H1 (cell line): Measurements from ENCODE around the gene PHGDH. TPM values are rescaled to one million over a fixed set of nuclear protein-coding genes. Genes with fewer than 3 reads are reported as not detected.
A peak's percentile ranks its signal among the peaks of the same experiment; 100 is the strongest.

Source experiments
- ASH2L ChIP-seq: fragments of 200-600, 300-600 bp; sonication (generic); IDR thresholded peaks from one replicate; pipeline ENCODE4 v1.7.1; 2017; ENCODE audit warnings: low read length
- BACH1 ChIP-seq: IDR thresholded peaks from 2 replicates; pipeline ENCODE4 v1.6.1; 2012; ENCODE audit warnings: low read length, improper control_type of control experiment
- BCL11A ChIP-seq, 2 experiments: IDR thresholded peaks; one replicate each; pipeline ENCODE4 v1.6.1; 2011; ENCODE audit warnings: low read depth in 2 of 2, low read length in 2 of 2, mild to moderate bottlenecking in 2 of 2
- BRCA1 ChIP-seq: IDR thresholded peaks from 2 replicates; pipeline ENCODE4 v1.6.1; 2012; ENCODE audit warnings: low read depth, low read length, improper control_type of control experiment
- CBX8 ChIP-seq: fragments of 300-800, 300-1000 bp; sonication (generic); IDR thresholded peaks from 2 replicates; pipeline ENCODE4 v1.7.1; 2016; ENCODE audit warnings: low read depth, low read length, borderline replicate concordance
- CHD1 ChIP-seq: IDR thresholded peaks from 2 replicates; pipeline ENCODE4 v1.6.1; 2012; ENCODE audit warnings: low read depth, low read length, improper control_type of control experiment
- EZH2 ChIP-seq: fragments of 200-600 bp; sonication (generic); IDR thresholded peaks from 2 replicates; pipeline ENCODE4 v1.7.1; 2012; ENCODE audit warnings: low read depth, mild to moderate bottlenecking, moderate library complexity, low read length, inconsistent platforms; ENCODE audit not compliant: severe bottlenecking
- JUND ChIP-seq: IDR thresholded peaks from 2 replicates; pipeline ENCODE4 v1.6.1; 2011; ENCODE audit warnings: mild to moderate bottlenecking, improper control_type of control experiment, low read length
- KDM1A ChIP-seq: fragments of 200-600, 300-600 bp; sonication (generic); IDR thresholded peaks from 2 replicates; pipeline ENCODE4 v1.7.1; 2016; ENCODE audit warnings: mild to moderate bottlenecking, low read length, borderline replicate concordance
- POLR2A ChIP-seq, 2 experiments: IDR thresholded peaks; 1 replicate in 1 of 2; 2 replicates in 1 of 2; pipeline ENCODE4 v1.6.1; 2011; ENCODE audit warnings: low read depth in 2 of 2, low read length in 2 of 2, mild to moderate bottlenecking in 2 of 2; ENCODE audit errors: control extremely low read depth in 1 of 2
- RBBP5 ChIP-seq: IDR thresholded peaks from 2 replicates; pipeline ENCODE4 v1.7.1; 2012; ENCODE audit warnings: low read depth, mild to moderate bottlenecking, inconsistent platforms, low read length, moderate library complexity, borderline replicate concordance
- SIX5 ChIP-seq: IDR thresholded peaks from 2 replicates; pipeline ENCODE4 v1.6.1; 2011; ENCODE audit warnings: mild to moderate bottlenecking, low read depth, low read length
- SP2 ChIP-seq: IDR thresholded peaks from 2 replicates; pipeline ENCODE4 v1.6.1; 2012; ENCODE audit warnings: mild to moderate bottlenecking, low read length, inconsistent platforms
- TAF7 ChIP-seq: optimal IDR thresholded peaks from 2 replicates; pipeline ENCODE3; 2011; ENCODE audit warnings: low read depth, mild to moderate bottlenecking, inconsistent platforms, low read length, moderate library complexity, borderline replicate concordance
- polyA plus RNA-seq, 7 experiments: library from polyadenylated mRNA; depleted of rRNA in 3 of 7; stranded (reverse) in 5 of 7; unstranded in 2 of 7; fragments of >200 nt in 5 of 7; fragments of 200-250 nt in 2 of 7; gene quantifications; 1 replicate in 5 of 7; 2 replicates in 1 of 7; 4 replicates in 1 of 7; pipeline versions ENCODE4 v1.2.1 to v1.2.3, GENCODE V29; 2011 to 2013; ENCODE audit warnings: missing spikeins in 2 of 7, mixed read lengths in 2 of 7
- total RNA-seq: library from RNA; stranded (reverse); fragmentation: NEBNext Ultra II Directional; extraction: Animal tissue kit (Norgen Biotek cat#: 25700); gene quantifications from 2 replicates; pipeline ENCODE4 v1.2.1, GENCODE V29; 2021

PHGDH gene
- total and polyA plus RNA-seq, 2 of the 8 experiments (the other 6 are each of a cell fraction or from before 2014, with no cell fraction given), result 358 to 687 TPM

DNA sequence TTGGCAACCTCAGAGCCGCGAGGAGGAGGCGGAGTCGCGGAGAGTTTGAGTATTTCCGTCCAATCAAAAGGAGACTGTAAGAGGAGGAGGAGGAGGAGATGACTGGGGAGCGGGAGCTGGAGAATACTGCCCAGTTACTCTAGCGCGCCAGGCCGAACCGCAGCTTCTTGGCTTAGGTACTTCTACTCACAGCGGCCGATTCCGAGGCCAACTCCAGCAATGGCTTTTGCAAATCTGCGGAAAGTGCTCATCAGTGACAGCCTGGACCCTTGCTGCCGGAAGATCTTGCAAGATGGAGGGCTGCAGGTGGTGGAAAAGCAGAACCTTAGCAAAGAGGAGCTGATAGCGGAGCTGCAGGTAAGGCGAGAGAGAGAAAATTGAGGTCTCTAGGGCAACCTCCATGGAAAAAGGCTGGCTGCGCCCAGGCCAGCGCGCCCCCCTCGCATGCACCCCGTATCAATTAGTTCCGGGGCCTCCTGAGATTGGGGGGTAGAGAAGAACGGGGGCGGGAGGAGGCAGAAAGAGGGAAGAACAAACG, at the start of gene PHGDH (continued):
- no peak for TF ChIP-seq BCL11A (IDR thresholded peaks at IDR 0.05; ENCODE audit: low read depth in 2 of 2, low read length in 2 of 2)
- TF ChIP-seq RBBP5, result peak; percentile 57; the same call in 1 of the 2 replicates
- TF ChIP-seq BACH1, result no peak
- no peak for TF ChIP-seq SIX5
- TF ChIP-seq ASH2L, result peak; percentile 74
- TF ChIP-seq POLR2A (IDR thresholded peaks at IDR 0.05; ENCODE audit: control extremely low read depth in 1 of 2, low read depth in 2 of 2, low read length in 2 of 2), result peak; percentile 88 to 99
- peak; percentile 50 for TF ChIP-seq CHD1
- TF ChIP-seq SP2, result no peak
- TF ChIP-seq CBX8, result no peak
- TF ChIP-seq EZH2, result no peak
- peak; percentile 94 for TF ChIP-seq TAF7
- no peak; the same call in 1 of the 2 replicates for TF ChIP-seq JUND
- TF ChIP-seq BRCA1, result no peak
- TF ChIP-seq KDM1A, result no peak
